K562 (cell line): ENCODE data around the gene GPHN. TPM values are rescaled to one million over a fixed set of nuclear protein-coding genes. Genes with fewer than 3 reads are reported as not detected.

Experiments used
- ATAC-seq: fragments of 200-7000 bp; cut with Tn5 transposase; 3 replicates; pipeline ENCODE4 v1.9.1; 2020; ENCODE audit warnings: moderate library complexity
- BruUV-seq: library from RNA; stranded (reverse); fragments of 400-500 nt; replicated peaks from 2 replicates; lab custom pipeline; 2021; lab: Mats Ljungman, UMichigan
- CTCF ChIA-PET: fragments of 300-600 bp; formaldehyde crosslinking; extraction: SDS; loops from one replicate; lab custom pipeline; 2021; ENCODE audit warnings: low intra/inter-chr PET ratio; lab: Yijun Ruan, JAX
- POLR2A ChIA-PET: fragments of 300-600, 350-650 bp; sonication (Branson Sonifier 250); formaldehyde crosslinking; extraction: SDS; loops from one replicate; lab custom pipeline; 2021; ENCODE audit warnings: antibody characterized with exemption, inconsistent platforms; lab: Yijun Ruan, JAX
- DNase-seq, 4 experiments: peaks; one replicate each; pipeline versions ENCODE4 v3.0.0 to v3.0.0-alpha.2; 2011 to 2018; ENCODE audit warnings: low spot score in 3 of 4, mixed read lengths in 3 of 4; ENCODE audit errors: extremely low read depth in 1 of 4
- FAIRE-seq: peaks from 2 replicates; lab custom pipeline; 2011; peaks lifted over from hg19 to GRCh38; lab: Jason Lieb, UNC
- H2AFZ ChIP-seq: 2 replicates; pipeline ENCODE4 v1.6.0; 2011; ENCODE audit warnings: low read depth, low read length, control low read depth, inconsistent platforms
- H3K27ac ChIP-seq: fragments of 200-600 bp; 3 replicates; pipeline ENCODE4 v1.8.0; 2011; ENCODE audit warnings: low read depth, mild to moderate bottlenecking, control low read depth, inconsistent platforms, low read length, moderate library complexity, mixed read lengths; ENCODE audit errors: extremely low read depth
- H3K27me3 ChIP-seq, 2 experiments: fragments of 300-600 bp in 1 of 2; 2 replicates in 1 of 2; 3 replicates in 1 of 2; pipeline versions ENCODE4 v1.6.0 to v1.8.0; 2011; ENCODE audit warnings: inconsistent platforms in 2 of 2, low read length in 2 of 2, mild to moderate bottlenecking in 1 of 2, mixed read lengths in 1 of 2, moderate library complexity in 1 of 2; ENCODE audit not compliant: control insufficient read depth in 2 of 2, insufficient read depth in 2 of 2
- H3K36me3 ChIP-seq: fragments of 300-600 bp; 3 replicates; pipeline ENCODE4 v1.8.0; 2011; ENCODE audit warnings: mild to moderate bottlenecking, low read length, inconsistent platforms; ENCODE audit not compliant: control insufficient read depth, insufficient read depth
- H3K4me1 ChIP-seq, 2 experiments: fragments of 200-600 bp in 1 of 2; replicated peaks in 1 of 2; 2 replicates in 1 of 2; 3 replicates in 1 of 2; pipeline versions ENCODE4 v1.5.1 to v1.8.0; 2011; ENCODE audit warnings: inconsistent platforms in 2 of 2, low read length in 2 of 2, mild to moderate bottlenecking in 1 of 2, mixed read lengths in 1 of 2, moderate library complexity in 1 of 2; ENCODE audit not compliant: control insufficient read depth in 2 of 2, insufficient read depth in 2 of 2
- H3K4me2 ChIP-seq: 2 replicates; pipeline ENCODE4 v1.6.1; 2011; ENCODE audit warnings: low read length, control low read depth, inconsistent platforms, mixed read lengths; ENCODE audit not compliant: insufficient read depth
- H3K4me3 ChIP-seq: fragments of 200-600 bp; sonication (generic), shearing (Covaris generic); 2 replicates; pipeline ENCODE4 v1.5.1; 2016; ENCODE audit warnings: control low read depth, inconsistent platforms
- H3K79me2 ChIP-seq: fragments of 200-600 bp; 3 replicates; pipeline ENCODE4 v1.8.0; 2011; ENCODE audit warnings: low read length, inconsistent platforms; ENCODE audit not compliant: control insufficient read depth, insufficient read depth
- H3K9ac ChIP-seq, 2 experiments: 2 replicates each; pipeline versions ENCODE4 v1.6.0 to v1.6.1; 2011; ENCODE audit warnings: low read depth in 2 of 2, low read length in 2 of 2, control low read depth in 1 of 2, inconsistent platforms in 1 of 2, mild to moderate bottlenecking in 1 of 2, mixed read lengths in 1 of 2; ENCODE audit not compliant: insufficient read depth in 1 of 2
- H3K9me1 ChIP-seq: one replicate; pipeline ENCODE4 v1.6.0; 2011; ENCODE audit warnings: inconsistent platforms, mild to moderate bottlenecking, low read length, moderate library complexity; ENCODE audit not compliant: control insufficient read depth, insufficient read depth
- H3K9me3 ChIP-seq: replicated peaks from 2 replicates; pipeline ENCODE4 v1.5.1; 2011; ENCODE audit warnings: low read depth, low read length, inconsistent platforms; ENCODE audit not compliant: control insufficient read depth, insufficient read depth
- H4K20me1 ChIP-seq: replicated peaks from 2 replicates; pipeline ENCODE4 v1.6.1; 2011; ENCODE audit warnings: low read length, inconsistent platforms, mixed read lengths; ENCODE audit not compliant: control insufficient read depth, insufficient read depth
- BRD4 ChIP-seq: fragments of 200-600 bp; sonication (generic); IDR thresholded peaks from 2 replicates; pipeline ENCODE4 v1.6.1; 2017; ENCODE audit warnings: inconsistent platforms
- WGBS: fragments of 100-300 bp; shearing (Covaris generic); methylation state at CpG from one replicate; pipeline ENCODE4 v1.1.6; 2016; ENCODE audit warnings: low coverage, mixed read lengths; ENCODE audit not compliant: insufficient coverage; ENCODE audit errors: missing lambda C conversion rate; 5-methylcytosine and 5-hydroxymethylcytosine counted together
- in situ Hi-C: fragments of 300-500 bp; cut with MboI; formaldehyde crosslinking; loops from 4 replicates; pipeline ENCODE4 v1.15.0; 2018; ENCODE audit warnings: inconsistent platforms, mixed read lengths
- intact Hi-C: fragments of 100-400 bp; cut with micrococcal nuclease; formaldehyde crosslinking; loops from 2 replicates; pipeline ENCODE4 v1.14.2; 2022
- polyA plus RNA-seq, 8 experiments: library from polyadenylated mRNA; depleted of rRNA in 4 of 8; stranded (reverse) in 5 of 8; unstranded in 3 of 8; fragments of >200 nt; fragmentation: Nextera tagmentation in 2 of 8; fragmentation: Illumina TruSeq in 1 of 8; extraction: Ambion mirVana in 2 of 8; extraction: Trizol in 1 of 8; gene quantifications; 2 replicates each; pipeline versions ENCODE4 v1.2.1 to v1.2.3, GENCODE V29; 2011 to 2014; ENCODE audit warnings: inconsistent platforms in 1 of 8, missing spikeins in 1 of 8
- total RNA-seq, 7 experiments: library from RNA; depleted of rRNA in 6 of 7; stranded (reverse); fragments of >200 nt in 6 of 7; fragmentation: Illumina TruSeq in 2 of 7; extraction: Trizol in 2 of 7; gene quantifications; 2 replicates each; pipeline versions ENCODE4 v1.2.1 to v1.2.3, GENCODE V29; 2011 to 2021; ENCODE audit warnings: low replicate concordance in 1 of 7
- TF ChIP-seq, protein P1 (sequence below): sonication (generic); formaldehyde crosslinking; IDR thresholded peaks from 2 replicates; pipeline ENCODE4 v1.8.0; 2022; ENCODE audit warnings: mild to moderate bottlenecking, low read depth, missing genetic modification reagents
- TF ChIP-seq, protein P2 (sequence below): sonication (generic); formaldehyde crosslinking; IDR thresholded peaks from 2 replicates; pipeline ENCODE4 v1.8.1; 2022; ENCODE audit warnings: missing genetic modification reagents

The GPHN gene
- total and polyA plus RNA-seq, 9 of the 15 experiments (the other 6 are each of a cell fraction or from before 2014, with no cell fraction given), result 5.9 to 16.0 (median 11.4) TPM

DNA sequence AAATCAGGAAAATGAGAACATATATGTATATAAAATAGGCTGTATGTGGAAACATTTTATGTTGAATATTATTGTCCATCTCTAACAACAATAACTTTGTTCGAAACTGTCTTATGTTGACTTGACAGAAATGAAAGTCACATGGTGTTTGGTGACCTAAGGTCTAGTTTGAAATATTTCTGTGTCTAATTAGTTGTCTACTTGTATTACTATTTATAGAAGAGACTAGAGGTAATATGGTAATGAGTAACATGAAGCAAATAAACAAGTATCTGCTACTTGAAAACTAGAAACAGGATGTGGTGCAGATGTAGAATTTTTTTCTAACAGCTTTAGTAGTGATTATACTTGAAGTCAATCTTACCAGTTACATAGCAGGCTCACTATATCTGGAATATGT, 3.9 kb downstream of the GPHN start:
- peaks cover 0 to 21% of the 10 kb centered on the region in 2 experiments; a peak in 3 of 5 replicates for H3K4me1 ChIP-seq
- H3K36me3 ChIP-seq, result no peaks in the 10 kb centered on the region
- intact Hi-C loops (no loop called here), in situ Hi-C loops (no loop called here)
- no peaks in the 10 kb centered on the region for H3K9me3 ChIP-seq
- ATAC-seq (no peak), FAIRE-seq (no peak), DNase-seq (no peak)
- H3K27ac ChIP-seq, result no peak overlapping the region
- peaks cover 68% of the 10 kb centered on the region for H3K79me2 ChIP-seq
- no peaks in the 10 kb centered on the region for H3K27me3 ChIP-seq
- no peak overlapping the region for H2AFZ ChIP-seq
- ChIA-PET POLR2A (no interaction called here), CTCF (no interaction called here)
- WGBS, result 52% methylated on average over 1 of the region's 1 CpG
- no TSS peak for BruUV-seq
- no peak overlapping the region for H3K9ac ChIP-seq
- no peak for TF ChIP-seq BRD4
- TF ChIP-seq, protein P1, sequence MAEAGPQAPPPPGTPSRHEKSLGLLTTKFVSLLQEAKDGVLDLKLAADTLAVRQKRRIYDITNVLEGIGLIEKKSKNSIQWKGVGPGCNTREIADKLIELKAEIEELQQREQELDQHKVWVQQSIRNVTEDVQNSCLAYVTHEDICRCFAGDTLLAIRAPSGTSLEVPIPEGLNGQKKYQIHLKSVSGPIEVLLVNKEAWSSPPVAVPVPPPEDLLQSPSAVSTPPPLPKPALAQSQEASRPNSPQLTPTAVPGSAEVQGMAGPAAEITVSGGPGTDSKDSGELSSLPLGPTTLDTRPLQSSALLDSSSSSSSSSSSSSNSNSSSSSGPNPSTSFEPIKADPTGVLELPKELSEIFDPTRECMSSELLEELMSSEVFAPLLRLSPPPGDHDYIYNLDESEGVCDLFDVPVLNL (CRISPR knock-in tag), result no peak
- TF ChIP-seq, protein P2, sequence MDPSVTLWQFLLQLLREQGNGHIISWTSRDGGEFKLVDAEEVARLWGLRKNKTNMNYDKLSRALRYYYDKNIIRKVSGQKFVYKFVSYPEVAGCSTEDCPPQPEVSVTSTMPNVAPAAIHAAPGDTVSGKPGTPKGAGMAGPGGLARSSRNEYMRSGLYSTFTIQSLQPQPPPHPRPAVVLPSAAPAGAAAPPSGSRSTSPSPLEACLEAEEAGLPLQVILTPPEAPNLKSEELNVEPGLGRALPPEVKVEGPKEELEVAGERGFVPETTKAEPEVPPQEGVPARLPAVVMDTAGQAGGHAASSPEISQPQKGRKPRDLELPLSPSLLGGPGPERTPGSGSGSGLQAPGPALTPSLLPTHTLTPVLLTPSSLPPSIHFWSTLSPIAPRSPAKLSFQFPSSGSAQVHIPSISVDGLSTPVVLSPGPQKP, result no peak
- no peak overlapping the region for H3K4me2 ChIP-seq
- no peak overlapping the region for H3K4me3 ChIP-seq
- H3K9me1 ChIP-seq, result no peaks in the 10 kb centered on the region
- H4K20me1 ChIP-seq, result peaks cover 10% of the 10 kb centered on the region; the same call in 1 of the 2 replicates
